GM12801 (cell line): Measurements from ENCODE around the gene ADAM8.

Source experiments
- CTCF ChIP-seq: IDR thresholded peaks from one replicate; pipeline ENCODE4 v1.5.1; 2011; ENCODE audit warnings: control low read depth; ENCODE audit not compliant: insufficient read length; ENCODE audit errors: extremely low read depth

ADAM8 gene

GRCh38 chr10:133249094-133249780 lies 27.4 kb downstream of the ADAM8 start:
- no peak for TF ChIP-seq CTCF

- no peak for TF ChIP-seq CTCF
These were observed 28.3 kb downstream of the ADAM8 start for GRCh38 chr10:133248334-133248715.

GRCh38 chr10:133247681-133248333 lies 28.9 kb downstream of the ADAM8 start:
- TF ChIP-seq CTCF: no peak

GRCh38 chr10:133246236-133246626 lies 30.4 kb downstream of the ADAM8 start:
- no peak for TF ChIP-seq CTCF

GRCh38 chr10:133245439-133246235 lies 31.0 kb downstream of the ADAM8 start:
- no peak for TF ChIP-seq CTCF

GRCh38 chr10:133243593-133243992 lies 33.1 kb downstream of the ADAM8 start:
- no peak for TF ChIP-seq CTCF

- TF ChIP-seq CTCF: no peak
These were observed 33.9 kb downstream of the ADAM8 start for GRCh38 chr10:133242611-133243356.
